Epithelial cell of proximal tubule (primary cell): ENCODE data around the gene KIAA0319L. TPM values are rescaled to one million over a fixed set of nuclear protein-coding genes. Genes with fewer than 3 reads are reported as not detected.

Source experiments
- DNase-seq: peaks from one replicate; pipeline ENCODE4 v3.0.0-alpha.2; 2011; ENCODE audit warnings: low read depth
- H3K4me3 ChIP-seq: 2 replicates; pipeline ENCODE4 v1.5.1; 2011; ENCODE audit warnings: low read depth, mild to moderate bottlenecking, low read length
- CTCF ChIP-seq: conservative IDR thresholded peaks from 2 replicates; pipeline ENCODE4 v1.5.1; 2012; ENCODE audit warnings: low read depth, mild to moderate bottlenecking, low read length
- total RNA-seq: library from RNA; depleted of rRNA; stranded (reverse); fragments of >200 nt; gene quantifications from 2 replicates; pipeline ENCODE4 v1.2.3, GENCODE V29; 2015

Gene KIAA0319L
- total RNA-seq: 26.2 and 45.7 TPM in 2 replicates

DNA sequence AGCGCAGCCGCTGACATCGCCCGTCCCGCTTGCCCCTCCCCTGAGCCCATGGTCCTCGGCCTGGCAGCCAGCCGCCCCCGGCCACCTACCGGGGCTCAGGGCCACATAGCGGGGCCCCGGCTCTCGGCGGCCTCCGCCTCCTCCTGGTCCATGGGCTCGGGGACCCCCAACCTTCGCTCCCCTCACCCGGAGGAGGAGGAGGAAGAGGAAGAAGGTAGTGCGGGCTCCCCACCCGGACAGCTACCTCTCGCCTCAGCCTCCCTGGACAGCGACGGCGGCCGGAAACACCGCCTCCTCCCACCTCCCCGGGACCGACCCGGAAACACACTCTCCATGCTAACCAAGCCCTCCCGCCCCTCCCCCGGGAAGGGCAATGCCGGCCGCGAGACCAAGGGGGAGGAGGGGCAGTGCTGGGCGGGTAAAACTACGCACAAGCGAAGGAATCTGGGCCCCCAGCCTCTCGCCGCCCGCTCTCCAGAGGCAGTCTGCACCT, at the start of gene KIAA0319L:
KIAA0319L (minus strand) TSS at position 286 of the 493 bp plus-strand sequence. CDS start 2,912 bp downstream, outside the sequence.
- H3K4me3 ChIP-seq: peak within 1 kb of the TSS; percentile 84
- TF ChIP-seq CTCF: no peak
- DNase-seq: peak; percentile 25

- DNase-seq: no peak
- no peak for TF ChIP-seq CTCF
- H3K4me3 ChIP-seq: no peak overlapping the region
These were observed 48.6 kb upstream of the KIAA0319L start for GRCh38 chr1:35605867-35606182.

- no peak overlapping the region for H3K4me3 ChIP-seq
- no peak for TF ChIP-seq CTCF
- no peak for DNase-seq
These were observed 48.1 kb upstream of the KIAA0319L start for GRCh38 chr1:35605071-35605866.

DNA sequence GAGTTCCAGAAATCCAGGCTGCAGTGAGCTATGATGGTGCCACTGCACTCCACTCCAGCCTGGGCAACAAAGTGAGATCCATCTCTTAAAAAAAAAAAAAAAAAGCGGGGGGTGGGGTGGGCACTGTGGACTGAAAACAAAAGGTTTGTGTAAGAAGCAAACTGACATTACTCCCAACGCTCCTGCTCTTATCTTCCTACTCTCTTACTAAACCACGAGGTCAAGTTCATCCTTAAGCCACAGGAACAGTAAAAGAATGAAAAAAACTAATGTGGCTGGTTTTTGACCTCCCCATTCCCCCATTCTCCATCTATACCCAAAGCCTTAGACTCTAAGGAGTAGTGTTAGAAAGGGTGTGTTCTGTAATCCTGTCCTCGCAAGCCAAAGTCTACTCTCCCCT, 46.7 kb upstream of the KIAA0319L start:
- no peak for TF ChIP-seq CTCF
- no peak overlapping the region for H3K4me3 ChIP-seq
- no peak for DNase-seq

DNA sequence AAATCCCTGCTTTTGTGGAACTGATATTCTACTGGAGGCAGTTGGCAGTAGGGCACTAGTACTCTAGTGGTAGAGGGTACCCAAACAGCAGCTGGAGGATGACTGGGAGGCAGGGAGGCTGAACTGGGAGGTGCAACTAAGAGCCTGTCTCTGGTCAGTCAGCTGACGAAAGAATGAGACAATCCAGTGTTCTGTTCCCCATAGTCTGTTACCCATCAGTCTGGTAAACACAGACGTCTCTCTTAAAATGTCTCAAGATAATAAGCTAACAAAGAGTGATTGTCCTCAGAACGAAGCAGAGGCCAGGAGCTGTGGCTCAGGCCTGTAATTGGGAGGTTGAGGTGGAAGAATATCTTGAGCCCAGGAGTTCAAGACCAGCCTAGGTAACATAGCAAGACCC, 46.3 kb upstream of the KIAA0319L start:
- TF ChIP-seq CTCF: no peak
- DNase-seq: no peak
- no peak overlapping the region for H3K4me3 ChIP-seq

- no peak for DNase-seq
- no peak for TF ChIP-seq CTCF
- H3K4me3 ChIP-seq: no peak overlapping the region
These were observed 43.4 kb upstream of the KIAA0319L start for GRCh38 chr1:35600593-35600992.

DNA sequence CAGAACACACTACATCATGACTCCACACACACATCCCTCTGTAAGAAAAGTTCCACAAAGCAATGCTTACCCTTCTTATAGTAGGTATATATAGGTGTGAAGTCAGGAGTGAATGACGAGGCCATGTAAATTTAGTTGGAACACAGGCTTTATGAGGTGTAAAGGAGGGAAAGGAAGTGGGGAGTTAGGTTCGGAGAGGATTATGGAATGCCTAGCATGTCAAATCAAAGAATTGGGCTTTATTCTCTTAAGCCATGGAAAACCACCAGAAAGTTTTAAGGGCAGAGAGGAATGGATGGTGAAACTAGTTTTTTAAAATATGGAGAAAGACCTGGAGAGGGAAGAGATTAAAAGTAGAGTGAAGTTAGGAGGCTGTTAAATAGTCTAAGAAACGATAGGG, 42.2 kb upstream of the KIAA0319L start:
- no peak for DNase-seq
- TF ChIP-seq CTCF: no peak
- no peak overlapping the region for H3K4me3 ChIP-seq
